NCI-H2227 (cell line): ENCODE results near the gene CD79B.
"Not testable (repeated sequence)": the region's sequence is repeated elsewhere in the genome, so short reads cannot be mapped to it uniquely, and the experiment has no call there.

Experiments
- DNase-seq: peaks from one replicate; lab custom pipeline; 2025; ENCODE audit not compliant: unreplicated experiment; lab: John Stamatoyannopoulos, UW

Gene CD79B

DNA sequence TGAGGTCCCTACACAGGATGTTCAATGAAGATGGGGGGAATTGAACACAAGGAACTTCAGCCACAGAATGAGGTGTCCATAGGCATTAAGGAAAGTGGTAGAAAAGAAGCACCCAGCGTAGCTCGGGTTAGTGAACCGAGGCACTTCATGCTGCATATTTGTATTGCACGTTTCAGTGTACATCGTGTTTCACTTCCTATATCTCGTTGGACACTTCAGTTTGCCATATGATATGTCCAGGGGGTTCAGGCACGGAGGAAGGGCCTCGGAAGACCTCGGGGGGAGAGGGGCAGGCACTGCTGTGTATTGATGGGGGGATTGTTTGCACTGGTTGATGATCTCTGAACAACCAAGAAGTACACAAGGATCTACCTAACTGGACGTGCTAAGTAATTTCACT lies 16.4 kb downstream of the CD79B start:
- not testable (repeated sequence) for DNase-seq

DNA sequence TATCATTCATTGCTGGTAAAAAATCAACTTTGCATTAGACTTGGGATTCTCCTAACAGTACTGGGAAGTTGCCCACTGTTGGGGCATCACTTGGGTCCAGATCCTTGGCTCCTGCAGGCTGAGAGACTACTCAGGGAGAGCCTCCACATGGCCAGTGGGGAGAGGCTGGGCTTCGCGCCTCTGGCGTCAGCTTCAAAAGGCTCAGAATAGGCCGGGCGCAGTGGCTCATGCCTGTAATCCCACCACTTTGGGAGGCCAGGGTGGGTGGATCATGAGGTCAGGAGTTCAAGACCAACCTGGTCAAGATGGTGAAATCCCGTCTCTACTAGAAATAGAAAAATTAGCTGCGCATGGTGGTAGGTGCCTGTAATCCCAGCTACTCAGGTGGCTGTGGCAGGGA lies 17.7 kb downstream of the CD79B start:
- no peak for DNase-seq

DNA sequence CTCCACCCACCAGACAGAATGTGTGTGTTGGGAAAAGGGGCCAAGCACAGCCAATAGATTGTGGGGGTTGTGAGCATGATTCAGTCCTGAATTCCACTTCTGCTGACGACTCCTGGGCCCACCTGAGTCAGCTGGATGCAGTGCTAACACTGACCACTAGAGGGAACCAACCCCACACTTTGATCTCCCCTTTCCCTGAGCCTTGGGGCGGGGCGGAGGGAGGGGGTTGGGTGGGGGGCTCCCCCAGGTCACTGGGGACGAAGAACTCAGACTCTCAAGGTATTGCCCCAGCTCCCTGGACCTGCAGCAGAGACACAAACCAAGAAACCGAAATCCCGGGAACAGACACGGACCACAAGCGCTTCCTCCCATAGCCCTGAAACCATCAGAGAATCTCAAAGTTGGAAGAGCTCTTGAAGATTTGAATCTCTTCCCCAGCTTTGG lies 20.5 kb downstream of the CD79B start:
- peak; percentile 44 for DNase-seq

DNA sequence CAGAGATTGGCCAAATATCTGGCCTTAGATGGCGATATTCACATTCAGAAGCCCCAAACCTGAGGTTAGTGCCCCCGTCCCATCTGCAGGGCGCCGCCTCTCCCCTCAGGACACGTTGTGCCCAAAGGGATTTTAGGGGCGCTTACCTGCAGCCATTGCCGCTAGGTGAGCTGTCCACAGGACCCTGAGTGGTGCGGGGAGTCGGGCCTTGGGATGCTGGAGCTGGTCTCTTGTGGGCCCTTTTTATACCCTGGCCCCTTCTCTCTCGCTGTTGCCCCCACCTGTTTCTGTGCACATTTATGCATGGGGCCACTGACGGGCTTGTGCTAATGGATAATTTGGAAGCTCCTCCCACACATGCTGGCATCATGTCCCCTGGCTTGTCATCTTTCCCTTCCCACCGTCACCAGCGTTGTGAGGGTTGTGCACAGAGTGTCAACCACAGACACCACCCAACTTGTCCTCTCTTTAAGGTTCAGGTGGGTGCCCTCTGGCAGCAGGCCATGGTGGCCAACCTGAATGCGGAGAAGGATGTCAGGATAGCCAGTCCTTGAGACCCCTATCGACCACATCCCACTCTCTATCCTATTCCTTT lies 21.0 kb downstream of the CD79B start, which contains the start of gene CSHL1:
CSHL1 (minus strand) TSS at position 218 of the 595 bp plus-strand sequence; CDS start at position 156, 62 bp downstream.
- no peak for DNase-seq

DNA sequence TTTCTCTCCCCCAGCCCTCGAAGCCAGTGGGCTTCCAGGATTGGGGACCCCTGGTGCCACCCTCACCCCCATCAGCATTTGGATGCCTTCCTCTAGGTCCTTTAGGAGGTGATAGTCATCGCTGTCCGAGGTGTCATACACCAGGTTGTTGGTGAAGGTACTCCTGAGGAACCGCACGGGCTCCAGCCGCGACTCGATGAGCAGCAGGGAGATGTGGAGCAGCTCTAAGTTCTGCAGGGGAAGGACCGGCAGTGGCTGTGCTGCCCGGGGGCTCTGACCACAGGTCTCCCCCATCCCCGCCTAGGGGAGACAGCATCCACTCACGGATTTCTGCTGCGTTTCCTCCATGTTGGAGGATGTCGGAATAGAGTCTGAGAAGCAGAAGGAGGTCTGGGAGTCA lies 22.0 kb downstream of the CD79B start:
- no peak for DNase-seq

DNA sequence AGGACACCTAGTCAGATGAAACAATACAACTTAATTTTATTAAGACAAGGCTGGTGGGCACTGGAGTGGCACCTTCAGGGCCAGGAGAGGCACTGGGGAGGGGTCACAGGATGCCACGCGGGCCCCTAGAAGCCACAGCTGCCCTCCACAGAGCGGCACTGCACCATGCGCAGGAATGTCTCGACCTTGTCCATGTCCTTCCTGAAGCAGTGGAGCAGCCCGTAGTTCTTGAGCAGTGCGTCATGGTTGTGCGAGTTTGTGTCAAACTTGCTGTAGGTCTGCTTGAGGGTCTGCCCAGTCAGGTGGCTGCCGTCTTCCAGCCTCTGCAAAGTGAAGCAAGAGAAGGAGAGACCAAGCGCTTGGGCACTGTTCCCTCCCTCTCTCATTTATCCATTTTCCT lies 22.5 kb downstream of the CD79B start:
- not testable (repeated sequence) for DNase-seq

DNA sequence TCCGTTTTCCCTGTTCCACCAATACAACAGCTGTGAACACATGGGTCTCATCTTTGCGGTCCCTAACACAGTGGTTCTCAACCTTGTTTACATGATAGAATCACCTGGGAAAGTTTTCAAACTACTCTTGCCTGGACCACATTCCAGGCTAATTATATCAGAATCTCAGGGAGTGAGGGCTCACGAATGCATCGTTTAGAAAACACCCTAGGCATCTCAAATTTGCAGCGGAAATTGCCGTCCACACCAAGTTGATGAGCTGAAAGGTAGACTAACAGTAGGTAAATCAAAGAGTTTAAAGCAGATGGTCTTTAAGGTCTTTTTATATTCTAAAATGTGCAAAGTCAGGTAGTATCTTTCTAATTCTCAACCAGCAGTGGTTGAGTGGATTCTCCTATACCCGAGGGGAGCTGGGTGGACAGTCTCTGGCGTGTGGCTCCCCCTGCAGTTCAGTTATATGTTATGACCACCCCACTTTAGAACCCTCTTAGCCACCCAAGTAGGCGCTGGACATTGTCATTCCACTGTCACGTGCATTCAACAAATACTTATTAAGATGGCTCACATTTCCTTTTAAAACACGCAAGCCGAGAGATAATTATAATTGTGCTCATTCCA lies 24.9 kb downstream of the CD79B start:
- peak; percentile 25 for DNase-seq

DNA sequence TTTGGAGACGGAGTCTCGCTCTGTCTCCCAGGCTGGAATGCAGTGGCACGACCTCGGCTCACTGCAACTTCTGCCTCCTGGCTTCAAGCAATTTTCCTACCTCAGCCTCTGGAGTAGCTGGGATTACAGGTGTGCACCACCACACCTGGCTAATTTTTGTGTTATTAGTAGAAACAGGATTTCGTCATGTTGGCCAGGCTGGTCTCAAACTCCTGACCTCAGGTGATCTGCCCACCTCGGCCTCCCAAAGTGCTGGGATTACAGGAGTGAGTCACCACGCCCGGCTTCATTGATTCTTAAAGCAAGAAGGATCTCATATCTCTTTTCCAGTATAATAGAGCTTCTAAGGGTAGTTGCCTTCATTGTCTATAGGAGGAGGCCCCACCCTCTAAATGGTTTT lies 27.3 kb downstream of the CD79B start:
- not testable (repeated sequence) for DNase-seq

DNA sequence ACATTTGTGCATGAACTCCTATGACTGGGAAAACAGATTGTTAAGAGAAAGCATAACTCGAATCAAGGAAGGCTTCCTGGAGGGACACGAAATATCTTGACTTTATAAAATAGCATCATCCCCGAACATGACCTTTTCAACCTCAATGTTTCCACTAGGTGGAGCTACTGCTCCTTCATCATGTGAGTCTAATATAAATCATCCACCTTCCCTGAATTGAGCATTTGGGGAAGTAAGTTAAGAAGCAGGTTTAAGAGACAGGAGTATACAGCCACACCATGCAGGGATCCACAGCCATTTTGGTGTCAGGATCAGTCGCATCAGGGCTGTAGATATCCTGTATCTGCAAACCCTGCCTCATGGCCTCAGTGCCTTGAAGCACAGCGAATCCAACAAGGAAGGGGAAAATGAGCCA lies 28.3 kb downstream of the CD79B start:
- DNase-seq, result peak; percentile 41

DNA sequence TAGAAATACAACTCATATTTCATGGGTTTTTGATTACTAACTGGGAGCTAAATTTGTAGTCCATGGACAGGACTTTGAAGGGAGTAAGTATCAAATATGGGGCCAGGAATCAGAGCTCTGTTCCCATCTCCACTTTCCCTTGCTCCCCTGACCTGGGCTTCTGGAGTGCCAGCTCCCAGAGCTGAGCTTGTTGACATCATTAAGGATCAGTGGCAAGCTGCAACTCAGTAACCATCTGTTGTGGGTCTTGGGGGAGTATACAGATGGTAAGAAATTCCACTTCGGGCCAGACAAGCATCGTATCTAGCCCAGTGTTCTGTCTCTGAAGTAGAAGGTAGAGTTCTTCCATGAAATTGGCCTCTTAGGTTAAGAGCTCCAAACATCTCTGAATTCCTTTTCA lies 30.2 kb downstream of the CD79B start:
- not testable (repeated sequence) for DNase-seq

DNA sequence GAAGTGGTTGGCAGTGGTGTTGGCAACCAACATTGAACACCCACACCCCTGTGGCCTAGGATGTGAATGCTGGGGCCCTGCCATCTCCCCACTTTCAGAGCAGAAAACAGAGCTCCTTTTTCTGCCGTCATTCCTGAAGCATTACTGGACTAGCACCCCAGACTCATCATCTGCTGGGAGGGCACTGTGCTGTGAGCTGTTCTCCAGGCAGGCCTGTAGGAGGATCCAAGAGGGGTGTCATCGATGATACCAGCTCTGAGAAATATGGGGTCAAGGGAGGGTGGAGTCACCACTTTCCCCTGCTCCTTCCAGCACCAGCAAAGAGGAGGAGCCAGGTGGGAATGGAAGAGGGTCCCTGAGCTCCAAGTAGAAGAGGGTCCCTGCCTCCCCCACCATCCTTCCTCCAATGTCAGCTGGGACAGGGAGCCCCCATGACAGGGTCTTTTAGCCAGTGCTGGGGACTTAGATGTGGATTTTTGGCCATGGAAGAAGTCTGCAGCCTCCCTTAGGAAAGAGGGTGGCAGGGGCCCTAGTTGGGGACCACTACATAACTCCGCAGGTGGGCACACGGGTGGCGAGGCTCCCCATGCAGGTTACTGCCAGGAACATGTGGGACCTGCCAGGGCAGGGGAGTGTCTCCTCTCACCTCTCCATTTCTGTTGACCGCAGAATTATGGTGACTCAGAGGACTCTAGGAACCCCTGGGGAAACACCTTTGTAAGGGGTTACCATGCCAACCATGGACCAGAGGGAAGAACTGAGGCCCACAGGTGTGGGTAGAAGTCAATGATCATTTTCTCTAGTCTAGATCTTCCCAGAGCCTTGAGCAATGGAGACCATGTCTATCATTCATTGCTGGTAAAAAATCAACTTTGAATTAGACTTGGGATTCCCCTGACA lies 33.0 kb downstream of the CD79B start:
- DNase-seq, result not testable (repeated sequence)

DNA sequence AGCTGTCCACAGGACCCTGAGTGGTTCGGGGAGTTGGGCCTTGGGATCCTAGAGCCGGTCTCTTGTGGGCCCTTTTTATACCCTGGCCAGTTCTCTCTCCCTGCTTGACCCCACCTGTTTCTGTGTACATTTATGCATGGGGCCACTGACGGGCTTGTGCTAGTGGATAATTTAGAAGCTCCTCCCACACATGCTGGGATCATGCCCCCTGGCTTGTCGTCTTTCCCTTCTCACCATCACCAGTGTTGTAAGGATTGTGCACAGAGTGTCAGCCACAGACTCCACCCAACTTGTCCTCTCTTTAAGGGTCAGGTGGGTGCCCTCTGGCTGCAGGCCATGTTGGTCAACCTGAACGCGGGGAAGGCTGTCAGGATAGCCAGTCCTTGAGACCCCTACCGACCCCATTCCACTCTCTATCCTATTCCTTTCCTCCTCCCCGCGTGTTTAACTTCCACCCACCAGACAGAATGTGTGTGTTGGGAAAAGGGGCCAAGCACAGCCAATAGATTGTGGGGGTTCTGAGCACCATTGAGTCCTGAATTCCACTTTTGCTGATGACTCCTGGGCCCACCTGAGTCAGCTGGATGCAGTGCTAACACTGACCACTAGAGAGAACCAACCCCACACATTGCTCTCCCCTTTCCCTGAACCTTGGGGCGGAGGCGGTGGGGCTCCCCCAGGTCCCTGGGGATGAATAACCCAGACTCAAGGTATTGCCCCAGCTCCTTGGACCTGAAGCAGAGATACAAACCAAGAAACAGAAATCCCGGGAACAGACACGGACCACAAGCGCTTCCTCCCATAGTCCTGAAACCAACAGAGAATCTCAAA lies 35.4 kb downstream of the CD79B start, which contains the start of gene CSH1:
CSH1 (minus strand) TSS at position 51 of the 831 bp plus-strand sequence. CDS start 63 bp downstream, outside the sequence.
- not testable (repeated sequence) for DNase-seq

DNA sequence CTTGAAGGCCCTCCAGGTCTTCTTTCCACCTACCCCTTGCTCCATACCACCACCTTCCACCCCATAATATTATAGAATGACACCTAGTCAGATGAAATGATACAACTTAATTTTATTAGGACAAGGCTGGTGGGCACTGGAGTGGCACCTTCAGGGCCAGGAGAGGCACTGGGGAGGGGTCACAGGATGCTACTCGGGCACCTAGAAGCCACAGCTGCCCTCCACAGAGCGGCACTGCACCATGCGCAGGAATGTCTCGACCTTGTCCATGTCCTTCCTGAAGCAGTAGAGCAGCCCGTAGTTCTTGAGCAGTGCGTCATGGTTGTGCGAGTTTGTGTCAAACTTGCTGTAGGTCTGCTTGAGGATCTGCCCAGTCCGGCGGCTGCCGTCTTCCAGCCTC lies 37.3 kb downstream of the CD79B start:
- not testable (repeated sequence) for DNase-seq

DNA sequence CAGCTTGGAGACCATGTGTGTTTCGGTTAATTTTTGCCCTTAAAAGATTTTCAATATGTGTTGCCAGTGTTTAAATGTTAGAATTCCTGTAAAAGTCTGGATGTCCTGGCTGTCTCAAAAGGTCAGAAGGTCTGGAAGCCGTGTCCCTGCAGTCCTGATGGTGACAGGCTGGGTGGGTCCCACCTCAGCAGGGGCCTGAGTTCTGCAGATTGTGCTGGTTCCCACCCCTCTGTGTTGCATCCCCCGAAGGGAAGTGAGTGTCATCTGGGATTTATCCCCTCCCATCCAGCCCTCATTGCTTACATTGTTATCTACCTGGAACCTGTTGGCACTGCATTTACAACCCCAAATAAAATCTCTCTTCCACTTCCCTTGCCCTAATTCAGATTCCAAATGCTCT lies 38.1 kb downstream of the CD79B start:
- DNase-seq, result not testable (repeated sequence)

DNA sequence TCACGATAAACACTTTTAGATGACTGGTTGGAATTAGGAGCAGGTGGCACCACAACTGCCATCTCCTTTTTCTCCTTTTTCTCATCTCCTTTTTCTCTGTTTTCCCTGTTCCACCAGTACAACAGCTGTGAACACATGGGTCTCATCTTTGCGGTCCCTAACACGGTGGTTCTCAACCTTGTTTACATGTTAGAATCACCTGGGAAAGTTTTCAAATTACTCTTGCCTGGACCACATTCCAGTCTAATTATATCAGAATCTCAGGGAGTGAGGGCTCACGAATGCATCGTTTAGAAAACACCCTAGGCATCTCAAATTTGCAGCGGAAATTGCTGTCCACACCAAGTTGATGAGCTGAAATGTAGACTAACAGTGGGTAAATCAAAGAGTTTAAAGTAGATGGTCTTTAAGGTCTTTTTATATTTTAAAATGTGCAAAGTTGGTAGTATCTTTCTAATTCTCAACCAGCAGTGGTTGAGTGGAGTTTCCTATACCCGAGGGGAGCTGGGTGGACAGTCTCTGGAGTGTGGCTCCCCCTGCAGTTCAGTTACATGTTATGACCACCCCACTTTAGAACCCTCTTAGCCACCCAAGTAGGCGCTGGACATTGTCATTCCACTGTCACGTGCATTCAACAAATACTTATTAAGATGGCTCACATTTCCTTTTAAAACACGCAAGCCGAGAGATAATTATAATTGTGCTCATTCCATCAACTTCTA lies 39.7 kb downstream of the CD79B start:
- not testable (repeated sequence) for DNase-seq

DNA sequence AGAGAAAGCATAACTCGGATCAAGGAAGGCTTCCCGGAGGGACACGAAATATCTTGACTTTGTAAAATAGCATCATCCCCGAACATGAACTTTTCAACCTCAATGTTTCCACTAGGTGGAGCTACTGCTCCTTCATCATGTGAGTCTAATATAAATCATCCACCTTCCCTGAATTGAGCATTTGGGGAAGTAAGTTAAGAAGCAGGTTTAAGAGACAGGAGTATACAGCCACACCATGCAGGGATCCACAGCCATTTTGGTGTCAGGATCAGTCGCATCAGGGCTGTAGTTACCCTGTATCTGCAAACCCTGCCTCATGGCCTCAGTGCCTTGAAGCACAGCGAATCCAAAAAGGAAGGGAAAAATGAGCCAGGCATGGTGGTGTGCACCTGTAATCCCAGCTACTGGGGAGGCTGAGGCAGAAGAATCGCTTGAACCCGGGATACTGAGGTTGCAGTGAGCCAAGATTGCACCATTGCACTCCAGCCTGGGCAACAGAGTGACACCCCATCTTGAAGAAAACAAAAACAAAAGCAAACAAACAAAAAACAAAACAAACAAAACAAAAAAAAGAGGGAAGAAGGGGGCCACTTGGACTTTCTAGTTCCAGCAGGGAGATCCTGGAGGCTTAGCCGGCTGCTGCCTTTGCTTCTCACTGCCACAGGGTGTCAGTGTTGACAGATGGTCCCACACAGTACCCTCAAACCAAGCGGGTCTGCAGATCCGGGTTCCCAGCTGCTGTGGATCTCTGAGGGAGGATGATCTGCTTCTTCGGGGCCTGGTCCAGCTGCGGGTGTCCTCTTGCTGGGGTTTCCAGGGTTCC lies 42.9 kb downstream of the CD79B start:
- peak; percentile 66 for DNase-seq

DNA sequence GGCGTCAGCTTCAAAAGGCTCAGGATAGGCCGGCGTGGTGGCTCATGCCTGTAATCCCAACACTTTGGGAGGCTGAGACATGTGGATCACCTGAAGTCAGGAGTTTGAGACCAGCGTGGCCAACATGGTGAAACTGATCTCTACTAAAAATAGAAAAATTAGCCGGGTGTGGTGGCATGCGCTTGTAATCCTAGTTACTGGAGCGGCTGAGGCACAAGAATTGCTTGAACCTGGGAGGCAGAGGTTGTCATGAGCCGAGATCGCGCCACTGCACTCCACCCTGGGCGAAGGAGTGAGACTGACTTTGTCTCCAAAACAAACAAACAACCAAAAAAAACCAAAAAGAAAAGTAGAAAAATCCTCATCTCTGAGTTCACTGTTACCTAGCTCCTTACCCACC lies 47.0 kb downstream of the CD79B start:
- not testable (repeated sequence) for DNase-seq

DNA sequence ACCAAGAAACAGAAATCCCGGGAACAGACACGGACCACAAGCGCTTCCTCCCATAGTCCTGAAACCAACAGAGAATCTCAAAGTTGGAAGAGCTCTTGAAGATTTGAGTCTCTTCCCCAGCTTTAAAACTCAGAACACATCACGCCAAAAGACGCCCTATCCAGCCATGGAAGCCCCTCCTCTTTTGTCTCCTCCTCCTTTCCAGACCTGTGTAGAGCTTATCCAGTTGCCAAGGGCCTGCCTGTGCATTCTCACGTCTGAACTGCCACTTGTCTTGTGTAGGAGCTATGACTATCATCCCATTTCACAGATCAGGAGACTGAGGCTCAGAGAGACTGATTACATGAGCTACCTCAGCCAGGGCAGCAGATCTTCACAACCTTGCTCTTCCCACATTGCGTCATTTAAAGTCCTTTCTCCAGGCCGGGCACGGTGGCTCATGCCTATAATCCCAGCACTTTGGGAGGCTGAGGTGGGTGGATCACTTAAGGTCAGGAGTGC lies 49.5 kb downstream of the CD79B start:
- DNase-seq, result not testable (repeated sequence)
